Measurements from ENCODE around the gene SNED1.
A peak's percentile ranks its signal among the peaks of the same experiment; 100 is the strongest.

The SNED1 gene

GRCh38 chr2:240997856-240998705 lies at the start of gene SNED1:
Gene SNED1 (plus strand): TSS chr2:240998618. CDS start chr2:240998838, 220 bp downstream.
- peak; percentile 40 to 53 for DNase-seq

- DNase-seq, result no peak
These were observed 49.3 kb upstream of the SNED1 start for GRCh38 chr2:240948905-240949790.

GRCh38 chr2:240949791-240950705 lies 48.4 kb upstream of the SNED1 start:
- DNase-seq, result no peak

GRCh38 chr2:240951045-240951594 lies 47.3 kb upstream of the SNED1 start:
- no peak for DNase-seq

GRCh38 chr2:240952496-240953246 lies 45.7 kb upstream of the SNED1 start:
- DNase-seq, result no peak

GRCh38 chr2:240953426-240954410 lies 44.7 kb upstream of the SNED1 start:
- DNase-seq, result no peak

GRCh38 chr2:240954436-240955305 lies 43.7 kb upstream of the SNED1 start:
- DNase-seq, result no peak

GRCh38 chr2:240955306-240956170 lies 42.9 kb upstream of the SNED1 start:
- no peak for DNase-seq

GRCh38 chr2:240956171-240956934 lies 42.1 kb upstream of the SNED1 start:
- no peak for DNase-seq

GRCh38 chr2:240956935-240957655 lies 41.3 kb upstream of the SNED1 start:
- no peak for DNase-seq

- DNase-seq, result no peak
These were observed 40.6 kb upstream of the SNED1 start for GRCh38 chr2:240957656-240958365.

- no peak for DNase-seq
These were observed 39.8 kb upstream of the SNED1 start for GRCh38 chr2:240958366-240959213.

- no peak for DNase-seq
These were observed 39.0 kb upstream of the SNED1 start for GRCh38 chr2:240959214-240959940.

- DNase-seq, result no peak
These were observed 38.5 kb upstream of the SNED1 start for GRCh38 chr2:240959941-240960308.
